ENCODE results near the gene DVL1.

GRCh38 chr1:1385931-1386330 lies 36.7 kb upstream of the DVL1 start:
- TF ChIP-seq USF2 (IDR thresholded peaks at IDR 0.05; ENCODE audit: borderline replicate concordance, low read depth, low read length), result no peak
- TF ChIP-seq EP300 (IDR thresholded peaks at IDR 0.05; ENCODE audit: borderline replicate concordance in 1 of 2, control insufficient read depth in 1 of 2, low read depth in 2 of 2, low read length in 2 of 2), result no peak
- no peak for TF ChIP-seq CTCF (IDR thresholded peaks at IDR 0.05 in 2 of 3, conservative IDR thresholded peaks at IDR 0.05 in 1 of 3; ENCODE audit: control insufficient read depth in 2 of 3, extremely low read depth in 1 of 3, insufficient read depth in 1 of 3, low read depth in 3 of 3, low read length in 3 of 3)
- TF ChIP-seq NBN (IDR thresholded peaks at IDR 0.05), result no peak
- no peak for TF ChIP-seq SMC3 (IDR thresholded peaks at IDR 0.05; ENCODE audit: borderline replicate concordance, low read length)
- no peak for TF ChIP-seq TBL1XR1 (IDR thresholded peaks at IDR 0.05; ENCODE audit: low read depth, low read length)
- TF ChIP-seq RAD21 (IDR thresholded peaks at IDR 0.05; ENCODE audit: insufficient read depth, low read depth, low read length), result no peak
- no peak for TF ChIP-seq NRF1 (conservative IDR thresholded peaks at IDR 0.05; ENCODE audit: low read depth, low read length)
